Cardiac muscle cell (in vitro differentiated cells and primary cell): ENCODE data around the gene UNC79. TPM values are rescaled to one million over a fixed set of nuclear protein-coding genes. Genes with fewer than 3 reads are reported as not detected.

Experiments used
- DNase-seq, 2 donors: peaks; one replicate each; pipeline versions ENCODE4 v3.0.0 to v3.0.0-alpha.2; 2010 to 2017; ENCODE audit warnings: low read depth in 1 of 2, low spot score in 1 of 2
- H3K27ac ChIP-seq: fragments of 200-600 bp; sonication (generic); 2 replicates; pipeline ENCODE4 v1.5.1; 2016
- H3K27me3 ChIP-seq: fragments of 200-600 bp; sonication (generic); 2 replicates; pipeline ENCODE4 v1.6.0; 2016; ENCODE audit warnings: control low read depth
- H3K36me3 ChIP-seq: fragments of 200-600 bp; sonication (generic); 2 replicates; pipeline ENCODE4 v1.5.1; 2016; ENCODE audit warnings: control low read depth
- H3K4me1 ChIP-seq: fragments of 200-600 bp; sonication (generic); 2 replicates; pipeline ENCODE4 v1.8.1; 2017; ENCODE audit warnings: low read depth, mild to moderate bottlenecking, mixed run types
- H3K4me3 ChIP-seq: fragments of 200-600 bp; sonication (generic); 2 replicates; pipeline ENCODE4 v1.5.1; 2016; ENCODE audit warnings: mild to moderate bottlenecking
- H3K9me3 ChIP-seq: fragments of 200-600 bp; sonication (generic); 2 replicates; pipeline ENCODE4 v1.5.1; 2017; ENCODE audit warnings: low read depth, mild to moderate bottlenecking, control low read depth
- CTCF ChIP-seq: IDR thresholded peaks from 2 replicates; pipeline ENCODE4 v1.5.1; 2012; ENCODE audit warnings: low read depth, mild to moderate bottlenecking, low read length
- polyA plus RNA-seq: library from polyadenylated mRNA; unstranded; fragments of >200 nt; fragmentation: Nextera tagmentation; extraction: Ambion mirVana; gene quantifications from 2 replicates; pipeline ENCODE4 v1.2.1, GENCODE V29; 2016
- total RNA-seq: library from RNA; depleted of rRNA; stranded (reverse); fragments of >200 nt; gene quantifications from 2 replicates; pipeline ENCODE4 v1.2.3, GENCODE V29; 2016

The UNC79 gene
- total and polyA plus RNA-seq, 2 experiments from 2014 or later = 1.5 to 6.5 TPM

GRCh38 chr14:93533437-93533836 lies 102.7 kb downstream of the UNC79 start:
- Histone ChIP-seq H3K27ac (no peak overlapping the region), H3K36me3 (no peaks in the 10 kb centered on the region), H3K4me3 (no peak overlapping the region), H3K27me3 (no peaks in the 10 kb centered on the region), H3K9me3 (no peaks in the 10 kb centered on the region), H3K4me1 (no peaks in the 10 kb centered on the region)
- TF ChIP-seq CTCF = no peak
- DNase-seq = no peak

- no peaks in the 10 kb centered on the region for H3K27me3 ChIP-seq
- H3K36me3 ChIP-seq = no peaks in the 10 kb centered on the region
- no peak overlapping the region for H3K27ac ChIP-seq
- TF ChIP-seq CTCF = no peak
- no peak for DNase-seq
- no peaks in the 10 kb centered on the region for H3K4me1 ChIP-seq
- no peaks in the 10 kb centered on the region for H3K9me3 ChIP-seq
- no peak overlapping the region for H3K4me3 ChIP-seq
Measured at GRCh38 chr14:93533842-93534241, 103.1 kb downstream of the UNC79 start.

- Histone ChIP-seq H3K4me1 (no peaks in the 10 kb centered on the region), H3K9me3 (no peaks in the 10 kb centered on the region)
Measured at GRCh38 chr14:93535537-93535936, 104.8 kb downstream of the UNC79 start.

GRCh38 chr14:93536945-93537344 lies 106.2 kb downstream of the UNC79 start:
- no peaks in the 10 kb centered on the region for H3K36me3 ChIP-seq
- H3K27ac ChIP-seq = no peak overlapping the region
- TF ChIP-seq CTCF = no peak
- H3K27me3 ChIP-seq = no peaks in the 10 kb centered on the region
- no peaks in the 10 kb centered on the region for H3K4me1 ChIP-seq
- DNase-seq = peak in 1 of 2 donors; percentile 40
- H3K9me3 ChIP-seq = no peaks in the 10 kb centered on the region
- no peak overlapping the region for H3K4me3 ChIP-seq

More at GRCh38 chr14:93535537-93535936, 104.8 kb downstream of the UNC79 start:
- no peak for TF ChIP-seq CTCF
- H3K27me3 ChIP-seq = no peaks in the 10 kb centered on the region
- H3K4me3 ChIP-seq = no peak overlapping the region
- no peak for DNase-seq
- H3K36me3 ChIP-seq = no peaks in the 10 kb centered on the region
- no peak overlapping the region for H3K27ac ChIP-seq

- Histone ChIP-seq H3K9me3 (no peaks in the 10 kb centered on the region), H3K27ac (no peak overlapping the region), H3K27me3 (no peaks in the 10 kb centered on the region), H3K4me1 (no peaks in the 10 kb centered on the region), H3K4me3 (no peak overlapping the region), H3K36me3 (no peaks in the 10 kb centered on the region)
- TF ChIP-seq CTCF = no peak
- DNase-seq = no peak
Measured at GRCh38 chr14:93537951-93538350, 107.2 kb downstream of the UNC79 start.

GRCh38 chr14:93538413-93538812 lies 107.7 kb downstream of the UNC79 start:
- Histone ChIP-seq H3K27ac (no peak overlapping the region), H3K4me3 (no peak overlapping the region), H3K36me3 (no peaks in the 10 kb centered on the region), H3K27me3 (no peaks in the 10 kb centered on the region), H3K9me3 (no peaks in the 10 kb centered on the region), H3K4me1 (no peaks in the 10 kb centered on the region)
- no peak for TF ChIP-seq CTCF
- peak in 1 of 2 donors; percentile 5 for DNase-seq
